Mesodermal cell (in vitro differentiated cells): Measurements from ENCODE around the gene PDE4A.
"Not testable (repeated sequence)": the region's sequence is repeated elsewhere in the genome, so short reads cannot be mapped to it uniquely, and the experiment has no call there.

Source experiments
- H3K27ac ChIP-seq: 2 replicates; pipeline ENCODE4 v1.7.0; 2013; ENCODE audit warnings: mild to moderate bottlenecking, low read depth, low read length, moderate library complexity; ENCODE audit not compliant: severe bottlenecking
- H3K36me3 ChIP-seq: 2 replicates; pipeline ENCODE4 v1.7.1; 2013; ENCODE audit warnings: mild to moderate bottlenecking, low read length, moderate library complexity; ENCODE audit not compliant: control insufficient read depth, insufficient read depth
- H3K4me1 ChIP-seq: one replicate; pipeline ENCODE4 v1.7.1; 2013; ENCODE audit warnings: mild to moderate bottlenecking, low read length; ENCODE audit not compliant: insufficient read depth, control insufficient read depth, poor library complexity, severe bottlenecking
- H3K4me3 ChIP-seq: 2 replicates; pipeline ENCODE4 v1.7.0; 2013; ENCODE audit warnings: low read length, control low read depth, mild to moderate bottlenecking; ENCODE audit not compliant: insufficient read depth, poor library complexity, severe bottlenecking; ENCODE audit errors: extremely low read depth
- H3K9me3 ChIP-seq: 2 replicates; pipeline ENCODE4 v1.7.1; 2013; ENCODE audit warnings: mild to moderate bottlenecking, low read length, moderate library complexity; ENCODE audit not compliant: control insufficient read depth
- WGBS, 2 experiments: methylation state at CpG; one replicate each; pipeline ENCODE4 v1.1.5; 2013; ENCODE audit warnings: missing lambda C conversion rate in 2 of 2; ENCODE audit not compliant: insufficient coverage in 2 of 2; 5-methylcytosine and 5-hydroxymethylcytosine counted together

The PDE4A gene

GRCh38 chr19:10403137-10404021 lies 17.0 kb upstream of the PDE4A start, which contains the start of gene CDC37:
CDC37 (minus strand) TSS chr19:10403542; CDS start chr19:10403479, 63 bp downstream.
- Histone ChIP-seq H3K27ac (peak within 1 kb of the TSS; percentile 77), H3K4me3 (peak within 1 kb of the TSS; percentile 100), H3K4me1 (peaks cover 13% of the 10 kb centered on the region), H3K9me3 (no peaks in the 10 kb centered on the region), H3K36me3 (peaks cover 28% of the 10 kb centered on the region)
- 1% methylated on average over 54 to 61 of the region's 69 CpGs for WGBS, 2 experiments

- WGBS, 2 experiments, result 33 to 39% methylated on average over 3 to 20 of the region's 43 CpGs
- no peak overlapping the region for H3K27ac ChIP-seq
- H3K4me3 ChIP-seq, result peak overlapping the region; percentile 100
- H3K9me3 ChIP-seq, result no peaks in the 10 kb centered on the region
- peaks cover 13% of the 10 kb centered on the region for H3K4me1 ChIP-seq
- peaks cover 17% of the 10 kb centered on the region for H3K36me3 ChIP-seq
Measured at GRCh38 chr19:10404888-10405820, 15.2 kb upstream of the PDE4A start.

- no peak overlapping the region for H3K4me3 ChIP-seq
- peaks cover 6% of the 10 kb centered on the region for H3K36me3 ChIP-seq
- H3K27ac ChIP-seq, result no peak overlapping the region
- peaks cover 13% of the 10 kb centered on the region for H3K4me1 ChIP-seq
- 82 to 91% methylated on average over 2 to 3 of the region's 6 CpGs for WGBS, 2 experiments
- H3K9me3 ChIP-seq, result no peaks in the 10 kb centered on the region
Measured at GRCh38 chr19:10406191-10406590, 14.1 kb upstream of the PDE4A start.

GRCh38 chr19:10407096-10407495 lies 13.2 kb upstream of the PDE4A start:
- Histone ChIP-seq H3K36me3 (no peaks in the 10 kb centered on the region), H3K4me3 (no peak overlapping the region), H3K27ac (no peak overlapping the region), H3K9me3 (no peaks in the 10 kb centered on the region), H3K4me1 (peaks cover 4% of the 10 kb centered on the region)

- H3K36me3 ChIP-seq, result no peaks in the 10 kb centered on the region
- no peaks in the 10 kb centered on the region for H3K9me3 ChIP-seq
- H3K27ac ChIP-seq, result no peak overlapping the region
- no peak overlapping the region for H3K4me3 ChIP-seq
- WGBS, 2 experiments, result 82 to 84% methylated on average over 14 to 16 of the region's 18 CpGs
- H3K4me1 ChIP-seq, result peaks cover 4% of the 10 kb centered on the region
Measured at GRCh38 chr19:10408511-10409283, 11.6 kb upstream of the PDE4A start.

DNA sequence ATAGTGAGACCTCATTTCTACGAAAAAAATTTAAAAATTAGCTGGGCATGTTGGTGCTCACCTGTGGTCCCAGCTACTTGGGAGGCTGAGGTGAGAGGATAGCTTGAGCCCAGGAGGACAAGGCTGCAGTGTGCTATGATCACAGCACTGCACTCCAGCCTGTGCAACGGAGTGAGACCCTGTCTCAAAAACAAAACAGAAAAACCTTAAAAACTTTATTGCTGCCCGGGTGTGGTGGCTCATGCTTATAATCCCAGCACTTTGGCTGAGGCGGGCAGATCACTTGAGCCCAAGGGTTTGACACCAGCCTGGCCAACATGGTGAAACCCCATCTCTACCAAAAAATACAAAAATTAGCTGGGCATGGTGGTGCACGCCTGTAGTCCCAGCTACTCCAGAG lies 9.1 kb upstream of the PDE4A start:
- not testable (repeated sequence) for H3K4me3 ChIP-seq, H3K9me3 ChIP-seq, H3K27ac ChIP-seq, H3K36me3 ChIP-seq, H3K4me1 ChIP-seq
- 81 to 91% methylated on average over 3 to 5 of the region's 5 CpGs for WGBS, 2 experiments

- Histone ChIP-seq H3K4me3 (no peak overlapping the region), H3K36me3 (no peaks in the 10 kb centered on the region), H3K4me1 (peaks cover 7% of the 10 kb centered on the region), H3K27ac (no peak overlapping the region), H3K9me3 (no peaks in the 10 kb centered on the region)
- WGBS, 2 experiments, result 86 to 91% methylated on average over 11 to 12 of the region's 13 CpGs
Measured at GRCh38 chr19:10412257-10412977, 7.9 kb upstream of the PDE4A start.

GRCh38 chr19:10416083-10416379 lies 4.3 kb upstream of the PDE4A start:
- no peaks in the 10 kb centered on the region for H3K36me3 ChIP-seq
- H3K9me3 ChIP-seq, result no peaks in the 10 kb centered on the region
- H3K4me1 ChIP-seq, result peaks cover 20% of the 10 kb centered on the region
- peak overlapping the region; percentile 46 for H3K4me3 ChIP-seq
- 13 to 14% methylated on average over 9 of the region's 9 CpGs for WGBS, 2 experiments
- peak overlapping the region; percentile 10 for H3K27ac ChIP-seq

DNA sequence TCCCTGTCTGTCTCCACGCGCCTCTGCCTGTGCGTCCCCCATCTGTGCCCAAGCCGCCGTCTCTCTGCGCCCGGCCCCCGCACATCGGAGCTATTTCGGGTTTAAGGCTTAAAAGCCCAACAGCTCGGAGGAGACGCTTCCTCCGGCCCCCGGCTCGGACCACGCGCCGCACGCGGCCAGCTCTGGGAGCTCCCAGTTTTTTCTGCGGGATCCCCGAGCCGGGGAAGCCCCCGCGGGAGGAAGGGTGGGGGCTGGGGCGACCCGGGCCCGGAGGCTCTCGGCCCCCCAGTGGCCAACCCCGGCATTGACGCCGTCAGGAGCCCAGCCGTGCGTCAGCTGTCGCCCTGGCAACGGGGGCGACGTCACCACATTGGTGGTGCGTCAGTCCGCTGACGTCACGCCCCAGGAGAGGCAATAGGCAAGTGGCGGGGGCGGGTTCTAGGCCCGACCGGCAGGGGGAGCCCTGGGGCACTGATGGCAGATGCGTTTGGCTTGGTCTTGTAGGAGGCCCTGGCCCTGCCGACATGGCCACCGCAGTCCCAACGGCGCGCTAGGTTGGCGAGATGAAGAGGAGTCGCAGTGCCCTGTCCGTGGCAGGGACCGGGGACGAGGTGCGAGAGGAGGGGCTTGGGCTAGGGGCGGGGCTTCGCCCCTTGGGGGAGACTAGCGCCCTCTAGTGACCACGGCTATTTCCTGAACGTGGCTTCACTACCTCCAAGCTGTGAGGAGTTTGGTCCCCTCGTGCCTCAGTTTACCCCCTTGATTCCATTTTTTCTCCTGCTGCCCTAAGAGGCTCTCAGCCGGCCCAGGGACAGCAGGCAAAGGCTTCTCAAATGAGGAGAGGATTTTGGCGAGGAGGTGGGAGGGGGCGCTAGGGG lies 3.7 kb upstream of the PDE4A start:
- peak overlapping the region; percentile 46 for H3K4me3 ChIP-seq

More for the DNA sequence above, 3.7 kb upstream of the PDE4A start:
- Histone ChIP-seq H3K9me3 (no peaks in the 10 kb centered on the region), H3K36me3 (no peaks in the 10 kb centered on the region), H3K4me1 (peaks cover 20% of the 10 kb centered on the region), H3K27ac (peak overlapping the region; percentile 10)
- 4 to 7% methylated on average over 44 to 56 of the region's 67 CpGs for WGBS, 2 experiments
